ENCODE measurements around the gene GMPR. TPM values are rescaled to one million over a fixed set of nuclear protein-coding genes. Genes with fewer than 3 reads are reported as not detected.
A peak's percentile ranks its signal among the peaks of the same experiment; 100 is the strongest.

GMPR gene
- total RNA-seq, 1 donor from 2014 or later, result 1.9 TPM

- no peak for DNase-seq
Observed at GRCh38 chr6:16302721-16303552, 64.5 kb downstream of the GMPR start.

DNA sequence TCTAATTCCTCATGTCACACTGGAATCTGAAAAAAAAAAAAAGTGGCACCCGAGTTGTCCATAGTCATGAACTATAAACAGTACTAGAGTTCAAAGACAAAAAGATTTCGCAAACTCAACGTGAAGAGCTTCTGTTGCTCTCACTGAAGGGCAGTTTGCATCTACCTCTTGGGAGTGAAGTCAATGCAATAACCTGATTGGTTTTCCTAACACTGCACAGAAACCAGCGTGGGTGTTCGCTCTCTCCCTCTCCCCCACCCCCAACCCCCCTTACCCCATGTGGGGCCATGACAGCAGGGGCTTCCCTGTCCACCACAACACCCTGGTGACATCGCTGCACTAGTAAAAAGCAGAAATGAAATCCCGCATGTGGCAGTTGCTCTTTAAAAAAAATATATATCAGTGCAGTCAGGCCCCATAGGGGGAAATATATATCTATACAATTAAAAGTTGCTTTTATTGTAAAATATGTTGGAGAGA lies 66.9 kb downstream of the GMPR start:
- no peak for DNase-seq

DNA sequence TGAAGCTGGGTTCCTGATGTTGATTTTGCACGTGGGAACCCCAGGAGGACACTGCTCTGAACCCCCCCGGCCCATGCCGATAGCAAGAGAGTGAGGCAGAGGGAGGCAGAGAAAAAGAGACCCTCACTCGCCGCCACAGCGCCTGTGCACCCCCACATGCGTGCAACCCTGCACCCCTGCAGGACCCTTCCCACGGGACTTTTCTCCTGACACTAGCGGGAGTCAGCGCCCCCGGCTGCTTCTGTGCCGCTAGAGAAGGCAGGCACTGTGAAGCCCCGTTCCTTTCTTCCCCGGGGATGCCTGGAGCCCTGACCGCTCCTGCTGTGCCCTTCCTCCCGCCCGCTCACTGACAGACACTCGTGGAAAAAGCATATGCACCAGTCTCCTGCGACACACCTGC lies 67.4 kb downstream of the GMPR start:
- no peak for DNase-seq

DNA sequence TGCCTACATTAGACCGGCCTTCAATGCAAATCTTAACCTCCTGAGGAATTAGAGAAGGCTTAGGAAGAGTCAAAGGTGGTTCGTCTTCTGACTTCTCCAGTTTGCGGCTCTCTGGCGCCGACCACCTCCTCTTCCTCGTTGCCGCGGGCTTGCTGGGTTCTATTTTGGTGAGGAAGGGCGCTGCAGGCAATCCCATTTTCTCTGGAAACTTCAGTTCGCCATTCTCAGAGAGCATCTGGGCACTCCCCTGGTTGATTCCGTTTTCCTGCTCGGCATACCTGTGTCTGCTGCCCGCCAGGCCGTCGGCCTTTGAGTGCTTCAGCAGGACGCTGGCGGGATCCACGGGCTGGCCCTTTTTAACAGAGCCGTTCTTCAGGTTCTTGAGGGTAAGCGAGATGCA lies 67.9 kb downstream of the GMPR start:
- no peak for DNase-seq

DNA sequence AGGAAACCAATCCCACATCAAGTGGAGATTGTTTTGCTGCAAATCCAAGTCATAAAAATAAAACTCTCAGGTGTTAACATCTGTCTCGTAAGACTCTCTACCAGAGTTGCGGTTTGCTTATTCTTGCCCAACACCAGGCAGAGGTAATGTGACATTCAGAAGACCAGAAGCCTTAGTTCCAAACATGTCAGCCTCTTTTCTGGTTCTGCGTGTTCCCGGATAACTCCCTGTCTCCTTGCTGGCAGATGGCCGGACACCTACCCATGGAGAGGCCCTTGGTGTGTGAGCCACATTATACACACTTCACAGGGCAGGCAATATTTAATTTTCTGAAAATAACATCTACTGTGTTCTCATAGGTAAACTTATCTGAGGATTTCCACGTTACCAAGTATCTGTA lies 73.4 kb downstream of the GMPR start:
- no peak for DNase-seq

DNA sequence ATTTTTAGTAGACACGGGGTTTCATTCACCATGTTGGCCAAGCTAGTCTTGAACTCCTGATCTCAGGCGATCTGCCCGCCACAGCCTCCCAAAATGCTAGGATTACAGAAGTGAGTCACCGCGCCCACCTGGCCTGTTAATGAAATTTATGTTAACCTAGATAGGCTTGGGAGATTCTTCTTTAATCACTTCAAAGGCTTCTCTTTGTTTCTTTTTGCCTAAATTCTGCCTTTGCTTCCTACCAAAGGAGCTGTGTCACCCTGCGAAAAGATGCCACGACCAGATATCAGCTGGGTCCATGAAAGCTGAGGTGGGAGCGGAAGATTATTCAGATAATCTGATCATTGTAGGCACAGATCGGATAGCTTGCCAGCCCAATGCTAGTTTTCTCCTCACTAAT lies 75.3 kb downstream of the GMPR start:
- no peak for DNase-seq

- DNase-seq, result no peak
Observed at GRCh38 chr6:16314296-16314695, 75.9 kb downstream of the GMPR start.

DNA sequence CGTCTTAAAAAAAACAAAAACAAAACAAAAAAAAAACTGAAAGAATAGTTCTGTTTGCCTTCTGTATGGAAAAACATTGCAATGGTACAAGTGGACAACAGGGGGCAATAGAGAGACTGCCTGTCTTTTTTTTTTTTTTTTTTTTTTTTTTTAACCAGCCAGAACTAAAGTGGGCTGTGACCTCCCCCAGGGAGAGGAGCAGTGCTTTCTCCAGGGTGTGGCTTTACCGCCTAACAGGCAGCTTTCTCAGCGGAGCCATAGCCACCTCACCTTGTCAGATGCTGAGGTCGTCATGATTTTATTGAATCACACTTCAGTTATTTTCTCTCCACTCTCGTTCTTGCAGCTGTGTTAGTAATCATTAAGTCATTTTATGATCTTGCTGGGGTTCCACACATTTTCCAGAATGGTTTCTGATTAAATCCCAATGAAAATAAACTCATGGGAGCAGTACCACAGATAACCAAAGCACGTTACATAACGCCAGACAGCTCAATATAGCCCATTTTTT lies 78.4 kb downstream of the GMPR start:
- DNase-seq, result no peak

DNA sequence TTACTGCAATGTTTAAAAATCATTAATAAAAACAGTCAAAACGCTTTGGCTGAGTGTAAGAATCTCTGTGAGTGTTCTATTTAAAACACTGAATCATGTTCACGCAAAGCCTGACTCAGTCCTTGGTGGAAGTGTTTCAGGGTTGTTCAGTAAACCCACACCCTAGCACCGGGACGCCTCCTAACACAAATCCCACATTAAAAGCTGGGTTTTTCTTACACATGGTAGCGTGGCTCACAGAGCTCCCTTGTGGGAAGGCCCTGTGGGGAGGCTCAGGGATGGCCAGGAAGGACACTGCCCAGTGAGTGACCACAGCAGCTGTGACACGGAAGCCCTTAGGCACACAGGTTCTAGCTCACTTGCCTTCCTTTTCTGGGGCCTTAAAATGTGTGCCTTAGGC lies 80.2 kb downstream of the GMPR start:
- DNase-seq, result peak; percentile 33

GRCh38 chr6:16318953-16319720 lies 80.8 kb downstream of the GMPR start:
- DNase-seq, result no peak

DNA sequence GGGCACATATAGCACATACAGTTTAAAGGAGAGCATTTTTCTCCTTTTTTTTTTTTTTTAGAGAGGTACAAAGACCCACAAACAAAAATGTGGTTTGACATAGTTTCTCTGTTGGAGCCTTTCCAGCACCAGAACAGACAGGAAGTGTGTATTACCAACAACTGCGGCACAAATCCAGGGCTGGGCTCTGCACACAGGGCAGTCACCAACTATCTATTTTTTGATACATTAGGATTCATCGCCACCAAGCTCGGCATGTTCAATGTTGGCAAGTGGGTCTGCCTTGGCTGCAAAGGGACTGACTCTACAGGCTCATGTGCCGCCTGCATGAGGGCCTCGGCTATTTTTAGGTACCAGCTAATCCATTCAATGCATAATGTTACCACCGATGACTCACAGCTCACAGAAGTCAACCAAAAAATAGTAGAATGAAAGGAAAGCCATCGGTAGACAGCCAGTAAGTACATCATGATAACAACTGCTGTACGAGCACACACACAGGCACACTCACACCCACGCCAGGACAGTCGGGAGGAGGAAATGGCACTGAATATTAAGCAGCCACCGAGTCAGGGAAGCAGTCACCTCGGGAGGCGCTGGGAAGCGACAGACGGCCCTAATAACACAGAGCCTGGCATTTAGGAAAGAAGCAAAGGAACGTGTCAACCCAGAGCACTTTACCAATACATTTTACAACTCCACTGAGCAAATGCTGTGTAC lies 81.6 kb downstream of the GMPR start:
- DNase-seq, result peak; percentile 73

GRCh38 chr6:16320533-16321340 lies 82.3 kb downstream of the GMPR start:
- no peak for DNase-seq

DNA sequence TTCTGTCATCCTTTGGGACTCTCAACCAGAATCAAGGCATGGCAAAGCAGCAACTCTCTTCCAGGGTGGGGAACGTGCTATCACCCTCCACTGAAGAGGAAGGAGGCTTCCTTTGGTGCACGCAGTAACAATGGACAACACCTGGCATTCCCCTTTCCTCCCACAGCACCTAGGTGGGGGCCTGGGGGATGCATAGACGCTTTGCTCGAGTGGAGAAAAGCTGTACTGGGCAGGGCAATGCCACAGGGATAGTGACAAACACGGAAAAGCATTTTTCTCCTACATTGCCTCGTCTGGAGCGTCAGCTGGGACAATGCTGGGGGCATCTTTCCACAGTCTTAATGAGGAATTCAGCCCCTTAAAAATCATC lies 82.9 kb downstream of the GMPR start:
- no peak for DNase-seq

DNA sequence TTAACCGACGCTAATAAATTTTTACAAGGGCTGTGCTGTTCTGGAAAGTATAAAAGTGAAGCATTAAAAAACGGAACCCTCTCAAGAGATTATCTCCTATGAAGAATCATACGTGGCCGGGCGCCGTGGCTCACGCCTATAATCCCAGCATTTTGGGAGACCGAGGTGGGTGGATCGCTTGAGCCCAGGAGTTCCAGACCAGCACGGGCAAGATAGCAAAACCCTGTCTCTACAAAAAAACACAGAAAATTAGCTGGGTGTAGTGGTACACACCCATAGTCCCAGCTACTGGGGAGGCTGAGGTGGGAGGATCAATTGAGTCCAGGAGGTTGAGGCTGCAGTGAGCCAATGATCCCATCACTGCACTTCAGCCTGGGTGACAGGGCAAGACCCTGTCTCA lies 83.4 kb downstream of the GMPR start:
- DNase-seq, result no peak

DNA sequence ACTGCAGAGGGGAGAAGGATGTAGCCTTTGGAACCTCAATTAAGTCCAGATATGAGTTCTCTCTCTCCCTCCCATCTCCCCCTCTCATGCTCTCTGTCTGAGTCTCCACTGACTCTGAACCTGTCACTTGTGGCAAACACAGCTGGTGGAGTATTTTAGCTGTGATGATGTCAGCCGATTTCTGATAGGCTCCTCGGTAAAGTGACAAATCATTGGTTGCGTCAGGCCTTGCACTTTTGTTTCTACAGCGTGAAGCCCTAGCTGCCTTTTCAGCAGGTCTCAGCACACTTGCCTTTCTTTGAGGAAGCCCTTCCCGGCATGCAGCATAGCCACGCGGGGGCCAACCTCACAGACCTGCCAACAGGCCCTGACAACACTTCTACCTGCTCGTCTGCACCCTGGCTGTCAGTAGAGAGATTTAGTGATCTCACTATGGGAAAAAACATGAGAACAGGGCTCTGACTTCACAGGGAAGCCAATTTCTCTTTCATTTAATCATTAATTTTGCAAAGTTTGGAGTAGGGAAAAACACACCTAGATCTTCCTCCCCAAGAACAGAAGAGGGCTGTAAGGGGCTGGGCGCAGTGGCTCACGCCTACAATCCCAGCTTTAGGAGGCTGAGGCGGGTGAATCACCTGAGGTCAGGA lies 84.4 kb downstream of the GMPR start:
- DNase-seq, result peak; percentile 43

GRCh38 chr6:16324184-16324583 lies 85.8 kb downstream of the GMPR start:
- no peak for DNase-seq

- DNase-seq, result no peak
Observed at GRCh38 chr6:16324606-16325225, 86.3 kb downstream of the GMPR start.

- DNase-seq, result no peak
Observed at GRCh38 chr6:16326531-16326930, 88.1 kb downstream of the GMPR start.

- no peak for DNase-seq
Observed at GRCh38 chr6:16326971-16327776, 88.8 kb downstream of the GMPR start.

- DNase-seq, result no peak
Observed at GRCh38 chr6:16327777-16328325, 89.5 kb downstream of the GMPR start.

Measured in occipital lobe (tissue), 2 donors.